Measurements from ENCODE around the gene FAM110D.

The FAM110D gene

GRCh38 chr1:26125946-26126320 lies 32.9 kb upstream of the FAM110D start:
- H3K4me3 ChIP-seq (ENCODE audit: low read depth, low read length), result no peak overlapping the region
- H4K91ac ChIP-seq (ENCODE audit: low read depth, low read length), result no peak overlapping the region

GRCh38 chr1:26126321-26127084 lies 32.4 kb upstream of the FAM110D start:
- H4K91ac ChIP-seq (ENCODE audit: low read depth, low read length), result no peak overlapping the region
- no peak overlapping the region for H2AK5ac ChIP-seq (ENCODE audit: low read length)
- H4K8ac ChIP-seq (ENCODE audit: low read depth, low read length), result no peak overlapping the region
- peak; percentile 75 to 94 for DNase-seq
- H4K12ac ChIP-seq (ENCODE audit: low read depth, low read length), result no peak overlapping the region
- no peak overlapping the region for H3K23ac ChIP-seq (ENCODE audit: low read length)
- no peak overlapping the region for H3K4me2 ChIP-seq (ENCODE audit: low read length)
- no peak overlapping the region for H3K4me3 ChIP-seq (ENCODE audit: low read depth, low read length)
- no peaks in the 10 kb centered on the region for H3K9me3 ChIP-seq (ENCODE audit: insufficient read depth, low read depth, low read length)
- no peak overlapping the region for H2BK120ac ChIP-seq (ENCODE audit: insufficient read depth, low read length, poor library complexity)
- peaks cover 0 to 5% of the 10 kb centered on the region in 2 experiments for H3K4me1 ChIP-seq (ENCODE audit: control insufficient read depth in 1 of 2, insufficient read depth in 2 of 2, low read length in 2 of 2)
- H3K18ac ChIP-seq (ENCODE audit: low read length), result no peak overlapping the region
- no peak overlapping the region for H2AFZ ChIP-seq (ENCODE audit: insufficient read depth, low read length, poor library complexity)
- H3K36me3 ChIP-seq (ENCODE audit: control insufficient read depth in 1 of 2, insufficient read depth in 2 of 2, low read length in 2 of 2), result no peaks in the 10 kb centered on the region
- H2BK5ac ChIP-seq (ENCODE audit: low read depth, low read length, poor library complexity), result no peak overlapping the region
- H3K4ac ChIP-seq (ENCODE audit: low read depth, low read length), result no peak overlapping the region
- no peak overlapping the region for H3K14ac ChIP-seq (ENCODE audit: low read length)
- H3K27ac ChIP-seq (ENCODE audit: low read depth, low read length), result no peak overlapping the region
- no peaks in the 10 kb centered on the region for H3K79me2 ChIP-seq (ENCODE audit: control insufficient read depth, insufficient read depth, low read length, poor library complexity)
- H3K27me3 ChIP-seq (ENCODE audit: insufficient read depth, low read length), result no peaks in the 10 kb centered on the region
- WGBS (ENCODE audit: extremely low coverage, insufficient coverage, insufficient read length), result no CpG with 5 or more reads among the region's 9 CpGs
- H2BK12ac ChIP-seq (ENCODE audit: low read length), result no peak overlapping the region
- H3K9ac ChIP-seq (ENCODE audit: low read length), result no peak overlapping the region
- no peaks in the 10 kb centered on the region for H3K79me1 ChIP-seq (ENCODE audit: low read length)

More at GRCh38 chr1:26125946-26126320, 32.9 kb upstream of the FAM110D start:
- H2AK5ac ChIP-seq (ENCODE audit: low read length), result no peak overlapping the region
- DNase-seq, result no peak
- no peak overlapping the region for H3K18ac ChIP-seq (ENCODE audit: low read length)
- H4K12ac ChIP-seq (ENCODE audit: low read depth, low read length), result no peak overlapping the region
- H3K79me1 ChIP-seq (ENCODE audit: low read length), result no peaks in the 10 kb centered on the region
- no peaks in the 10 kb centered on the region for H3K27me3 ChIP-seq (ENCODE audit: insufficient read depth, low read length)
- H3K14ac ChIP-seq (ENCODE audit: low read length), result no peak overlapping the region
- no peak overlapping the region for H3K27ac ChIP-seq (ENCODE audit: low read depth, low read length)
- H3K79me2 ChIP-seq (ENCODE audit: control insufficient read depth, insufficient read depth, low read length, poor library complexity), result no peaks in the 10 kb centered on the region
- H3K9me3 ChIP-seq (ENCODE audit: insufficient read depth, low read depth, low read length), result no peaks in the 10 kb centered on the region
- H3K36me3 ChIP-seq (ENCODE audit: control insufficient read depth in 1 of 2, insufficient read depth in 2 of 2, low read length in 2 of 2), result no peaks in the 10 kb centered on the region
- H2AFZ ChIP-seq (ENCODE audit: insufficient read depth, low read length, poor library complexity), result no peak overlapping the region
- no peak overlapping the region for H3K23ac ChIP-seq (ENCODE audit: low read length)
- peaks cover 0 to 5% of the 10 kb centered on the region in 2 experiments for H3K4me1 ChIP-seq (ENCODE audit: control insufficient read depth in 1 of 2, insufficient read depth in 2 of 2, low read length in 2 of 2)
- no CpG with 5 or more reads among the region's 1 CpG for WGBS (ENCODE audit: extremely low coverage, insufficient coverage, insufficient read length)
- H2BK12ac ChIP-seq (ENCODE audit: low read length), result no peak overlapping the region
- H2BK5ac ChIP-seq (ENCODE audit: low read depth, low read length, poor library complexity), result no peak overlapping the region
- H3K4ac ChIP-seq (ENCODE audit: low read depth, low read length), result no peak overlapping the region
- no peak overlapping the region for H3K9ac ChIP-seq (ENCODE audit: low read length)
- H2BK120ac ChIP-seq (ENCODE audit: insufficient read depth, low read length, poor library complexity), result no peak overlapping the region
- H4K8ac ChIP-seq (ENCODE audit: low read depth, low read length), result no peak overlapping the region
- H3K4me2 ChIP-seq (ENCODE audit: low read length), result no peak overlapping the region

DNA sequence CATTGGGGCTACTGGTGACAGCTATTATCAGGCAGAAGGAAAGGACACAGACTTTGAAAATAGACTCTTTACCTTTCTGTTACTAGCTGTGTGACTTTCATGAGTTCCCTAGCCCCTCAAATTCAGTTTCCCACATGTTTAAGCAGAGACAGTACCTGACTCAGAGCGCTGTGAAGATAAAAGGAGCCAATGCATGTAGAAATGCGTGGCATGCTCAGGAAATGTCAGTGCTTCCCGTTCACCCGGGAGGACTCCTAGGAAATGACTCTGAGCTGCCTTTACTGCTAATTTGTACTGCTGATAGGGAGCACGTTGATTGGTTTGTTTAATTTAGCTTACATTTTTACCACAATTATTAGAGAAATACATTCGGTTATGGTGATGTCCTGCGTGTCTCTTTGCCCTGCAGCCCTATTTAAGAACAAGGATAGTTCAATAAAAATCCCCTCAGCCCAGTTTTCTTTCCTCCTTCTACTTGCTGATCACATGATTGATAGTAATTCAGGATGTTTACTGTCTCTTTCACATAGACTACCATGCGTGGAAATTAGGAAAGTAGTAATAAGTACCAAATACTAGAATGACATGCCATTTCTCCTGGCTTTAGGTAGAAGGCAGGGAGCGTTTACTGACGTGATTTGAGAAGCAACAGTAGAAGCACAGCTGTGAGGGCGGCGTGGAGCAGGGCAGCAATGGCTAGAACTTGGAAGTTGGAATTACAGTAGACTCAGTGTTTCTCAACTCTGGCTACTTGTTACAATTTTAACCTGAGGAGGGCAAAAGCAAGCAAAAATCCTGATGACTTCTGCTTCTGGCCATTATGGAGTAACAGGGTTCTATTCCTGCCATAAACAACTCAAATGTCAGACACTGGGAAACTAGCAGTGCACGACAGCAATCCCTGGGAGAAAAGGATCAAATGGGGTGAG lies 31.4 kb upstream of the FAM110D start:
- no CpG with 5 or more reads among the region's 13 CpGs for WGBS (ENCODE audit: extremely low coverage, insufficient coverage, insufficient read length)
- Histone ChIP-seq H3K18ac (ENCODE audit: low read length) (no peak overlapping the region), H3K4me3 (ENCODE audit: low read depth, low read length) (no peak overlapping the region)

DNA sequence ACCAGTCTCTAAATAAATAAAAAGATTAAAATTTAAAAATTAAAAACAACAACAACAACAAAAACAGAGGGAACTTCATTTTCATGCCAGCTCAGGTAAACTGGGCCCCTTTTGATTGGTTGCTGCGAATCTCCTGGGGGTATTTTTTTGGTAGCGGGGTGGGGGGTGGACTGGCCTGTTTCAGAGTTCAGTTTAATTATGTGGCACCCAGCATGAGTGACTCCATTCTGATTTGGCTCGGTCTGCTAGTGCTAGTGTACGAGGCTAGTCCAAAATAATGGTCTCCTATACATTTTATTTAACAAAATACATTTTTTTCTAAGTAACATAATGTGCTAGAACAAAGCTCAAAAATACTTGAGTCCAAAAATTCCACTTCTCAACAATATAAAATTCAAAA lies 29.1 kb upstream of the FAM110D start:
- Histone ChIP-seq H3K9me3 (ENCODE audit: insufficient read depth, low read depth, low read length) (no peaks in the 10 kb centered on the region), H3K18ac (ENCODE audit: low read length) (no peak overlapping the region)
- no CpG with 5 or more reads among the region's 4 CpGs for WGBS (ENCODE audit: extremely low coverage, insufficient coverage, insufficient read length)

More for the DNA sequence above, 31.4 kb upstream of the FAM110D start:
- H2BK5ac ChIP-seq (ENCODE audit: low read depth, low read length, poor library complexity), result no peak overlapping the region
- H2BK120ac ChIP-seq (ENCODE audit: insufficient read depth, low read length, poor library complexity), result no peak overlapping the region
- H2BK12ac ChIP-seq (ENCODE audit: low read length), result no peak overlapping the region
- H3K4me1 ChIP-seq (ENCODE audit: control insufficient read depth in 1 of 2, insufficient read depth in 2 of 2, low read length in 2 of 2), result no peaks in the 10 kb centered on the region
- no peaks in the 10 kb centered on the region for H3K36me3 ChIP-seq (ENCODE audit: control insufficient read depth in 1 of 2, insufficient read depth in 2 of 2, low read length in 2 of 2)
- peak; percentile 64 to 80 for DNase-seq
- no peaks in the 10 kb centered on the region for H3K9me3 ChIP-seq (ENCODE audit: insufficient read depth, low read depth, low read length)
- H3K14ac ChIP-seq (ENCODE audit: low read length), result no peak overlapping the region
- H3K79me2 ChIP-seq (ENCODE audit: control insufficient read depth, insufficient read depth, low read length, poor library complexity), result no peaks in the 10 kb centered on the region
- no peaks in the 10 kb centered on the region for H3K79me1 ChIP-seq (ENCODE audit: low read length)
- no peak overlapping the region for H3K4me2 ChIP-seq (ENCODE audit: low read length)
- H3K23ac ChIP-seq (ENCODE audit: low read length), result no peak overlapping the region
- H2AFZ ChIP-seq (ENCODE audit: insufficient read depth, low read length, poor library complexity), result no peak overlapping the region
- H4K91ac ChIP-seq (ENCODE audit: low read depth, low read length), result no peak overlapping the region
- H3K27ac ChIP-seq (ENCODE audit: low read depth, low read length), result no peak overlapping the region
- H4K8ac ChIP-seq (ENCODE audit: low read depth, low read length), result no peak overlapping the region
- H2AK5ac ChIP-seq (ENCODE audit: low read length), result no peak overlapping the region
- H3K9ac ChIP-seq (ENCODE audit: low read length), result no peak overlapping the region
- no peak overlapping the region for H4K12ac ChIP-seq (ENCODE audit: low read depth, low read length)
- H3K27me3 ChIP-seq (ENCODE audit: insufficient read depth, low read length), result no peaks in the 10 kb centered on the region
- no peak overlapping the region for H3K4ac ChIP-seq (ENCODE audit: low read depth, low read length)

More for the DNA sequence above, 29.1 kb upstream of the FAM110D start:
- Histone ChIP-seq H2BK120ac (ENCODE audit: insufficient read depth, low read length, poor library complexity) (no peak overlapping the region), H3K4me2 (ENCODE audit: low read length) (no peak overlapping the region), H3K79me1 (ENCODE audit: low read length) (no peaks in the 10 kb centered on the region), H3K4ac (ENCODE audit: low read depth, low read length) (no peak overlapping the region), H2AFZ (ENCODE audit: insufficient read depth, low read length, poor library complexity) (no peak overlapping the region), H3K4me1 (ENCODE audit: control insufficient read depth in 1 of 2, insufficient read depth in 2 of 2, low read length in 2 of 2) (no peaks in the 10 kb centered on the region), H3K23ac (ENCODE audit: low read length) (no peak overlapping the region), H3K27ac (ENCODE audit: low read depth, low read length) (no peak overlapping the region), H3K79me2 (ENCODE audit: control insufficient read depth, insufficient read depth, low read length, poor library complexity) (no peaks in the 10 kb centered on the region), H4K12ac (ENCODE audit: low read depth, low read length) (no peak overlapping the region), H3K36me3 (ENCODE audit: control insufficient read depth in 1 of 2, insufficient read depth in 2 of 2, low read length in 2 of 2) (no peaks in the 10 kb centered on the region), H4K8ac (ENCODE audit: low read depth, low read length) (no peak overlapping the region), H3K14ac (ENCODE audit: low read length) (no peak overlapping the region), H3K9ac (ENCODE audit: low read length) (no peak overlapping the region), H3K27me3 (ENCODE audit: insufficient read depth, low read length) (no peaks in the 10 kb centered on the region), H2BK12ac (ENCODE audit: low read length) (no peak overlapping the region), H4K91ac (ENCODE audit: low read depth, low read length) (no peak overlapping the region), H2BK5ac (ENCODE audit: low read depth, low read length, poor library complexity) (no peak overlapping the region), H3K4me3 (ENCODE audit: low read depth, low read length) (no peak overlapping the region), H2AK5ac (ENCODE audit: low read length) (no peak overlapping the region)
- no peak for DNase-seq

All from trophoblast cell (in vitro differentiated cells and primary cell).